Gastroesophageal sphincter (tissue), 3 donors: ENCODE measurements around the gene MYH10.

ENCODE experiments used
- CTCF ChIP-seq, 4 experiments: fragments of 200-600 bp in 2 of 4; fragments of 450-650 bp in 2 of 4; sonication (generic) in 1 of 4; IDR thresholded peaks; one replicate each; pipeline ENCODE4 v1.5.1; 2017 to 2019; ENCODE audit warnings: antibody characterized with exemption in 4 of 4, mild to moderate bottlenecking in 2 of 4, moderate library complexity in 2 of 4
- EP300 ChIP-seq: sonication (generic); formaldehyde crosslinking; IDR thresholded peaks from one replicate; pipeline ENCODE4 v1.6.1; 2017; ENCODE audit warnings: antibody characterized with exemption, mild to moderate bottlenecking
- POLR2AphosphoS5 ChIP-seq: sonication (generic); formaldehyde crosslinking; IDR thresholded peaks from one replicate; pipeline ENCODE4 v1.6.1; 2017; ENCODE audit warnings: antibody characterized with exemption

- TF ChIP-seq POLR2AphosphoS5 (no peak), EP300 (no peak), CTCF (IDR thresholded peaks at IDR 0.05) (no peak)
These were observed 140.7 kb downstream of the MYH10 start for GRCh38 chr17:8489841-8490240.
